Keratinocyte (primary cell): ENCODE results near the gene DNAJC22. TPM values are rescaled to one million over a fixed set of nuclear protein-coding genes. Genes with fewer than 3 reads are reported as not detected.

ENCODE experiments used
- DNase-seq: peaks from one replicate; pipeline ENCODE4 v3.0.0-alpha.2; 2011; ENCODE audit warnings: low read depth, missing footprints, low spot score
- FAIRE-seq: peaks from 2 replicates; lab custom pipeline; 2011; peaks lifted over from hg19 to GRCh38; lab: Jason Lieb, UNC
- H2AFZ ChIP-seq: 2 replicates; pipeline ENCODE4 v1.6.0; 2012; ENCODE audit warnings: low read length, control low read depth, inconsistent platforms; ENCODE audit not compliant: control insufficient read depth
- H3K27ac ChIP-seq: 2 replicates; pipeline ENCODE4 v1.5.1; 2011; ENCODE audit warnings: low read length; ENCODE audit not compliant: control insufficient read depth, insufficient read depth
- H3K27me3 ChIP-seq: 3 replicates; pipeline ENCODE4 v1.6.0; 2011; ENCODE audit warnings: low read length; ENCODE audit not compliant: control insufficient read depth, insufficient read depth; ENCODE audit errors: extremely low read depth
- H3K36me3 ChIP-seq, 2 experiments: 2 replicates in 1 of 2; 3 replicates in 1 of 2; pipeline ENCODE4 v1.5.1; 2011; ENCODE audit warnings: low read length in 2 of 2, mild to moderate bottlenecking in 1 of 2; ENCODE audit not compliant: control insufficient read depth in 2 of 2, insufficient read depth in 2 of 2; ENCODE audit errors: extremely low read depth in 1 of 2
- H3K4me1 ChIP-seq: 3 replicates; pipeline ENCODE4 v1.5.1; 2011; ENCODE audit warnings: low read length; ENCODE audit not compliant: control insufficient read depth, insufficient read depth; ENCODE audit errors: extremely low read depth
- H3K4me2 ChIP-seq: 3 replicates; pipeline ENCODE4 v1.6.0; 2011; ENCODE audit warnings: low read depth, low read length; ENCODE audit not compliant: control insufficient read depth, insufficient read depth; ENCODE audit errors: extremely low read depth
- H3K4me3 ChIP-seq, 3 experiments: fragments of 200-600 bp in 1 of 3; sonication (generic) in 1 of 3; 2 replicates in 2 of 3; 3 replicates in 1 of 3; pipeline ENCODE4 v1.5.1; 2011 to 2016; ENCODE audit warnings: low read length in 3 of 3, mild to moderate bottlenecking in 3 of 3, control low read depth in 2 of 3, inconsistent platforms in 1 of 3, low read depth in 1 of 3, mixed read lengths in 1 of 3, mixed run types in 1 of 3, moderate library complexity in 1 of 3; ENCODE audit not compliant: control insufficient read depth in 2 of 3, insufficient read depth in 2 of 3; ENCODE audit errors: extremely low read depth in 1 of 3
- H3K79me2 ChIP-seq: 2 replicates; pipeline ENCODE4 v1.6.0; 2012; ENCODE audit warnings: low read length; ENCODE audit not compliant: control insufficient read depth, insufficient read depth
- H3K9ac ChIP-seq: 3 replicates; pipeline ENCODE4 v1.6.0; 2011; ENCODE audit warnings: low read length; ENCODE audit not compliant: control insufficient read depth, insufficient read depth; ENCODE audit errors: extremely low read depth
- H3K9me1 ChIP-seq: 3 replicates; pipeline ENCODE4 v1.6.0; 2011; ENCODE audit warnings: low read length; ENCODE audit not compliant: control insufficient read depth, insufficient read depth; ENCODE audit errors: extremely low read depth
- H3K9me3 ChIP-seq: 2 replicates; pipeline ENCODE4 v1.5.1; 2012; ENCODE audit warnings: low read depth, low read length; ENCODE audit not compliant: control insufficient read depth
- H4K20me1 ChIP-seq: 3 replicates; pipeline ENCODE4 v1.6.0; 2011; ENCODE audit warnings: low read length; ENCODE audit not compliant: control insufficient read depth, insufficient read depth; ENCODE audit errors: extremely low read depth
- EZH2 ChIP-seq: IDR thresholded peaks from one replicate; pipeline ENCODE4 v1.6.1; 2012; ENCODE audit warnings: inconsistent platforms, mild to moderate bottlenecking, low read length, moderate library complexity
- dilution Hi-C: fragments of 300-500 bp; cut with MboI; formaldehyde crosslinking; loops from one replicate; pipeline ENCODE4 v1.7.0; 2020; ENCODE audit warnings: low sequenced_read_pairs; ENCODE audit not compliant: extremely low pct_ligation_motif_present
- polyA plus RNA-seq, 5 experiments: library from polyadenylated mRNA; depleted of rRNA in 3 of 5; stranded (reverse) in 3 of 5; stranded (forward) in 1 of 5; unstranded in 1 of 5; fragments of >200 nt; gene quantifications; 1 replicate in 1 of 5; 2 replicates in 3 of 5; 3 replicates in 1 of 5; pipeline versions ENCODE4 v1.2.1 to v1.2.3, GENCODE V29; 2011 to 2012; ENCODE audit warnings: missing spikeins in 2 of 5, low read depth in 1 of 5, low replicate concordance in 1 of 5
- TF ChIP-seq, protein P1 (sequence below), 3 experiments: IDR thresholded peaks in 1 of 3; conservative IDR thresholded peaks in 1 of 3; optimal IDR thresholded peaks in 1 of 3; 2 replicates in 2 of 3; 3 replicates in 1 of 3; pipeline versions ENCODE3 to v1.5.1; 2011; ENCODE audit warnings: low read length in 3 of 3, mild to moderate bottlenecking in 3 of 3, moderate library complexity in 2 of 3, control low read depth in 1 of 3, inconsistent platforms in 1 of 3; ENCODE audit not compliant: insufficient read depth in 2 of 3; ENCODE audit errors: extremely low read depth in 1 of 3

Gene DNAJC22
- polyA plus RNA-seq, 1 donor (not counting 4 experiments of a cell fraction or from before 2014, with no cell fraction given), result not detected

GRCh38 chr12:49347311-49348193, 864 bp downstream of the DNAJC22 start:
- dilution Hi-C loops, result no loop called here
- H2AFZ ChIP-seq, result no peak overlapping the region
- peak overlapping the region in 1 of 3 experiments; percentile 41 for H3K4me3 ChIP-seq
- no peaks in the 10 kb centered on the region for H3K36me3 ChIP-seq
- H3K9ac ChIP-seq, result no peak overlapping the region
- no peak overlapping the region for H3K27ac ChIP-seq
- no peak for DNase-seq
- no peaks in the 10 kb centered on the region for H4K20me1 ChIP-seq
- H3K9me3 ChIP-seq, result no peaks in the 10 kb centered on the region
- no peaks in the 10 kb centered on the region for H3K79me2 ChIP-seq
- H3K4me1 ChIP-seq, result peaks cover 24% of the 10 kb centered on the region
- no peaks in the 10 kb centered on the region for H3K9me1 ChIP-seq
- no peak for FAIRE-seq
- peaks cover 66% of the 10 kb centered on the region for H3K27me3 ChIP-seq
- no peak for TF ChIP-seq EZH2
- TF ChIP-seq, protein P1, sequence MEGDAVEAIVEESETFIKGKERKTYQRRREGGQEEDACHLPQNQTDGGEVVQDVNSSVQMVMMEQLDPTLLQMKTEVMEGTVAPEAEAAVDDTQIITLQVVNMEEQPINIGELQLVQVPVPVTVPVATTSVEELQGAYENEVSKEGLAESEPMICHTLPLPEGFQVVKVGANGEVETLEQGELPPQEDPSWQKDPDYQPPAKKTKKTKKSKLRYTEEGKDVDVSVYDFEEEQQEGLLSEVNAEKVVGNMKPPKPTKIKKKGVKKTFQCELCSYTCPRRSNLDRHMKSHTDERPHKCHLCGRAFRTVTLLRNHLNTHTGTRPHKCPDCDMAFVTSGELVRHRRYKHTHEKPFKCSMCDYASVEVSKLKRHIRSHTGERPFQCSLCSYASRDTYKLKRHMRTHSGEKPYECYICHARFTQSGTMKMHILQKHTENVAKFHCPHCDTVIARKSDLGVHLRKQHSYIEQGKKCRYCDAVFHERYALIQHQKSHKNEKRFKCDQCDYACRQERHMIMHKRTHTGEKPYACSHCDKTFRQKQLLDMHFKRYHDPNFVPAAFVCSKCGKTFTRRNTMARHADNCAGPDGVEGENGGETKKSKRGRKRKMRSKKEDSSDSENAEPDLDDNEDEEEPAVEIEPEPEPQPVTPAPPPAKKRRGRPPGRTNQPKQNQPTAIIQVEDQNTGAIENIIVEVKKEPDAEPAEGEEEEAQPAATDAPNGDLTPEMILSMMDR (optimal IDR thresholded peaks at IDR 0.05 in 1 of 3, IDR thresholded peaks at IDR 0.05 in 1 of 3, conservative IDR thresholded peaks at IDR 0.05 in 1 of 3; ENCODE audit: extremely low read depth in 1 of 3, insufficient read depth in 2 of 3, low read length in 3 of 3), result peak; percentile 78 to 96 (median 84)
- H3K4me2 ChIP-seq, result peak overlapping the region; percentile 63

DNA sequence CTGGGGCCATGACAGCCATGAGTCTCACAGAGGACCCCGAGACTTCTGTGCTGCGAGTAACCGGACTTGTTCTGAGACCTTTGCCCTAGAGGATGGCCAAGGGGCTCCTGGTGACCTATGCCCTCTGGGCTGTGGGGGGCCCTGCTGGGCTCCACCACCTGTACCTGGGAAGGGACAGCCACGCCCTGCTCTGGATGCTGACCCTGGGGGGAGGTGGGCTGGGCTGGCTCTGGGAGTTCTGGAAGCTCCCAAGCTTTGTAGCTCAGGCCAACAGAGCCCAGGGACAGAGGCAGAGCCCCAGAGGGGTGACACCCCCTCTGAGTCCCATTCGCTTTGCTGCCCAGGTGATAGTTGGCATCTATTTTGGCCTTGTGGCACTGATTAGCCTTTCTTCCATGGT, 2.1 kb downstream of the DNAJC22 start:
- DNase-seq (no peak), FAIRE-seq (no peak)
- H3K9me3 ChIP-seq, result no peaks in the 10 kb centered on the region
- H3K27ac ChIP-seq, result no peak overlapping the region
- H3K79me2 ChIP-seq, result no peaks in the 10 kb centered on the region
- H3K9me1 ChIP-seq, result no peaks in the 10 kb centered on the region
- no peaks in the 10 kb centered on the region for H4K20me1 ChIP-seq
- H3K9ac ChIP-seq, result no peak overlapping the region
- H3K4me1 ChIP-seq, result peaks cover 16% of the 10 kb centered on the region
- H3K36me3 ChIP-seq, result no peaks in the 10 kb centered on the region
- dilution Hi-C loops, result no loop called here
- TF ChIP-seq, protein P1 (optimal IDR thresholded peaks at IDR 0.05 in 1 of 3, IDR thresholded peaks at IDR 0.05 in 1 of 3, conservative IDR thresholded peaks at IDR 0.05 in 1 of 3; ENCODE audit: extremely low read depth in 1 of 3, insufficient read depth in 2 of 3, low read length in 3 of 3), result no peak
- no peak for TF ChIP-seq EZH2
- peaks cover 54% of the 10 kb centered on the region for H3K27me3 ChIP-seq
- H3K4me3 ChIP-seq, result no peak overlapping the region
- no peak overlapping the region for H3K4me2 ChIP-seq
- no peak overlapping the region for H2AFZ ChIP-seq
